Ramos (cell line): ENCODE measurements around the gene DNASE1.
"Not testable (repeated sequence)": the region's sequence is repeated elsewhere in the genome, so short reads cannot be mapped to it uniquely, and the experiment has no call there.

Source experiments
- in situ Hi-C: fragments of 300-500 bp; cut with MboI; formaldehyde crosslinking; loops from one replicate; pipeline ENCODE4 v1.14.3; 2022; ENCODE audit warnings: low sequenced_read_pairs; ENCODE audit not compliant: unreplicated experiment

DNASE1 gene, protein sequence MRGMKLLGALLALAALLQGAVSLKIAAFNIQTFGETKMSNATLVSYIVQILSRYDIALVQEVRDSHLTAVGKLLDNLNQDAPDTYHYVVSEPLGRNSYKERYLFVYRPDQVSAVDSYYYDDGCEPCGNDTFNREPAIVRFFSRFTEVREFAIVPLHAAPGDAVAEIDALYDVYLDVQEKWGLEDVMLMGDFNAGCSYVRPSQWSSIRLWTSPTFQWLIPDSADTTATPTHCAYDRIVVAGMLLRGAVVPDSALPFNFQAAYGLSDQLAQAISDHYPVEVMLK

DNA sequence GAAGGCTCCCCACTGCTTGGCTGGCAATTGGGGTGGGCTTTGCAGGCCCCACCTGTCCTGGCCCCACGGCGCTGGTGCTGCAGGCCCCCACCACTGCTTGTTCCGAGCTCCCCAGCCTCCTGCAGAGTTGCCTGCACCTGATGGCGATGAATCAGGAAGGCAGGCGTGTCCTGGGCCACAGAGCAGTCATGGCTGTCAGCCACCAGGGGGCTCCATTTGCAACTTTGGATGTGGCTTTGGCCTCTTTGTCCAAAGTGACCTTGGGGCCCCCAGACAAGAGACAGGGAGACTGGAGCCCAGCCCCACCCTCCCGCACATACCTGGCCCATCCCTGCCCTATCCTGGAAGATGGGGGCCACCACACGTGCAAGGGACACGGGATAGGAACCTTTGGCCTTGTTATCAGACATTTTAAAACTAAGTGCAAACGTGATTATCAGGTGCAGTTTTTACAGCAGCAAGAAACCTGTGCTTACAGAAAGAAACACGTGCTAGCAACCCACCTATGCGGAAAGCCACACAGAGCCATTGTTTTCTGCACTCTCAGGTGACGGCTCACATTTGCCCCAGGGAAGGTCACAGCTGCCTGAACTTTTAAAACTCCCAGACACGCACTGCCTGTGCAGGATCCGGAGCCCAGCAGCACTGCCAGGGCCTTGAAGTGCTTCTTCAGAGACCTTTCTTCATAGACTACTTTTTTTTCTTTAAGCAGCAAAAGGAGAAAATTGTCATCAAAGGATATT, at the start of gene DNASE1:
Gene DNASE1, plus strand, starts transcription at position 443 of the 743 bp plus-strand sequence. CDS start 683 bp downstream, outside the sequence.
- in situ Hi-C loops = no loop called here

DNA sequence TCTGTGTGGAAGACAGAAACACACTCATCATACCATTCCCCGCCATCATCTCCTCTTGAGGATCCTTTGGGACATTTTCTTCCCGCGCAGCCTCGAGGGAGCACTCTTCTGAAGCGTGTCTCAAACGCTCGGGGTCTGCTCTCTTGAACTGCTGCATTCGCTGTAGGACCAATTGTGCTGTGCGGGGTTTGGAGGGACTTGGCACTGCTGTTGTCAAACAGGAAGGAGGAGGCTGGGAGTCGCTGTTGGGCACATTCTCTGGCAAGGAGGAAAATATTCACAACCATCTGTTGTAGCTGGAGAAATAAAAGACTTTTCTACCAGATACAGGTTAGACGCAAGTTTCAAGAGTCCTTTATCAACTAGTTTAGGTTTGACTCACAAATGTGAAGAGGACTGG, 48.0 kb upstream of the DNASE1 start:
- in situ Hi-C loops = no loop called here

DNA sequence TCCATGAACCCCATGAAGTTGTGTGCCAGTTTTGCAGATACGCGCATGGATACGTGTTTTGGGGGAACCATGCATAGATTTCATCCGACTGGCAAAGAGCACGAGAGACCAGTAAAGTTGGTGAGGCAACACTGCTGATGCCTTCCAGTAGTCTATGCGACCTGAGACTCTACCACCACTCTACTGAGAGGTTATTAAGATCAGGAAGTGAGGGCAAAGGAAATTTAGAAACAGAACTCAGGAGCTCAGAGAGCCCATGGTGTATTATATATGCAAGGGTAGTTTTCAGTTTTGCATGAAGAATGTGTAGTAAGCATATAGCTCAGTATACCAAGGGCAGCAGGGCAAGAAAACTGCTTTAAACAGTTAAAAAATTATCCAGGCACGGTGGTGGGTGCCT, 47.3 kb upstream of the DNASE1 start:
- in situ Hi-C loops = no loop called here

DNA sequence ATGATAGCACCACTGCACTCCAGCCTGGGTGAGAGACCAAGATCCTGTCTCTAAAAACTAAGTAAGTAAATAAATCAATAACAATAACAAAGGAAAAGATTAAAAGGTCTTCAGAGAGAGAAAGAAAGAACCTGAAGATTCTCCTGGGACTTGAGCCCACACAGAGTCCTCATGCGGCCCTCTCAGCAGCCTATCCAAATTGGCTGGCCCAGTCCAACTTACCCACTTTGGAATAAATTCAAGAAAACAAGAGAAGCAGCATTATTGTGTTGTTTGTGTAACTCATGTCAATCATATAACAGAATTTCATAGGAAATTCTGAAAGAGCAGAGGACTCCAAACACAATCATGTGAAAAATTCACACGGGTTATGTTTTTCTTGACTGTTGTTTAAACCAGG, 46.9 kb upstream of the DNASE1 start:
- in situ Hi-C loops = no loop called here

DNA sequence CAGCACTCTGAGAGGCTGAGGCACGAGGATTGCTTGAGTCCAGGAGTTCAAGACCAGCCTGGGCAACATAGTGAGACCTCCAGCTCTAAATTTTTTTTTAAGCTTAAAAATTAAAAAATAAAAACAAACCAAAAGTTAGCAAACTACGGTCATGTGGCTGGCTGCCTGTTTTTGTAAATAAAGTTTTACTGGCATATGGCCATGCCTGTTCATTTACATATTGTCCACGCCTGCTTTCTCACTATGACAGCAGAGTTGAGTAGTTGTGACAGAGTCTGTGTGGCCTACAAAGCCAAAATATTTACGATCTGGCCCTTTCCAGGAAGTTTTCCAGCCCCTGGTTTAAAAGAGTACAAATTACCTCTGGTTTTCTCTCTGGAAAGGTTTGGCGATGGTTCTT, 46.4 kb upstream of the DNASE1 start:
- in situ Hi-C loops = no loop called here

DNA sequence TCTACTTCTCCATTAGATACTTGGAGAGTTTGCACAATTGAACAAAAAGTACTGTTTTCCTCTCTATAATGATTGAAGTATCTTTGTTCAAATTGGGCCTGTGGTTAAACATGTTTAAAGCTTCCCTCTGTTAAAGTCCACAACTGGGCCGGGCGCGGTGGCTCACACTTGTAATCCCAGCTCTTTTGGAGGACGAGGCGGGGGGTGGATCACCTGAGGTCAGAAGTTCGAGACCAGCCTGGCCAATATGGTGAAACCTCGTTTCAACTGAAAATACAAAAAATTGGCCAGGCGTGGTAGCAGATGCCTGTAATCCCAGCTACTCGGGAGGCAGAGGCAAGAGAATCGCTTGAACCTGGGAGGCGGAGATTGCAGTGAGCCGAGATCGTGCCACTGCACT, 45.5 kb upstream of the DNASE1 start:
- in situ Hi-C loops = not testable (repeated sequence)

DNA sequence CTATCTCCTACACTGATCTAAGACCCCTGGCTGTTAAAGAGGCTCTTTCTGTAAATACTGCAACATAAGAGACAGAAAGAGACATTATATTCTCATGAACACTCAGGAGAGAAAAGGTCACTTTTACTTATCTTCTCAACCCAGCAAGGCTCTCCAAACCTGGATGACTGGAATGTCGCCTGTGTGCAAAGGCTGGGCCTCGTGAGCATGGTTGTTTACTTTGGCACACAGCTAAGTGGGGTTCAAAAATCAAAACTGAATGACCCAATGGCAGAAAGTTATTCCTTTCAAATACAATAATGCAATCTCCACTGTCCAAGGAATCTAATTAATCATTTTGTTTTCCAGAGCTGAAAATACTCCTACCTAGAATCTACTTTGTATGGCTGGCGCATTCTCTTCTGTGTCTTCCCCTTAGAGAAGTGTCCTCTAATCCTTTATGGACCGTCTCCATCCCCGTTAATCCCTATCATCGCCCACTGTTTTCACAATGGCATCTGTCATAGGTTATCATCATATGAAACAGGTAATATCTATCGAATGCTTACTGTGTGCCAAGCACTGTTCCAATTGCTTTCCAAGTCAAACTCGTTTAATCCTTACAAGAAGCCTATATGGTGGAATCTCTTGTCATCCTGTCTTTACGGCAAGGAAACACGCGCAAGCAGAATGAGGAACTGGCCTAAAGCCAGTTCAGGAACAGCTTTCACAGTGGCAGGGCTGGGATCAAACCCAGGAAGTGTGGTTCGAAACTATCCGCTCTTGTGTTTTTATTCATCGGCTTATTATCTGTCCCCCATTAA, 44.4 kb upstream of the DNASE1 start:
- in situ Hi-C loops = no loop called here

DNA sequence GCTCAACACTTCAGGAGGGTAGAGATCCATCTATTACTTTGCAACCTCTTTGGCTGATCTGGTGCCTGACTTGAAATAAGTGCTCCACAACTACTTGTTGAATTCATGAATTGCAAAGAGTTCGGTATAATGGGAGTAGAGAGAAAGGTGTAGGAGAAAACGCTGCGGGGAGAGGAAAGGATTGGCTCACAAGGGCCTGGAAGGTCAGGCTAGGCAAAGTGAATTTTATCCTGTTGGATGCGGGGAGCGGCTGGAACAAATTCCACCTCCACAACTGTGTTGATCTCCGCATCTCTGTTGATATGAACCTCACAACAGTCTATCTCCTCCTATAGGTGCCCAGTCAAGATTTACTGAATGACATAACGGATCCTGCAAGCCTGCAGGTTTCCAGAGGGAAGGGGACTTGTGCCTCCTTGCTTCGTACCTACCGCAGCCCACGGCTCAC, 43.8 kb upstream of the DNASE1 start:
- in situ Hi-C loops = no loop called here

DNA sequence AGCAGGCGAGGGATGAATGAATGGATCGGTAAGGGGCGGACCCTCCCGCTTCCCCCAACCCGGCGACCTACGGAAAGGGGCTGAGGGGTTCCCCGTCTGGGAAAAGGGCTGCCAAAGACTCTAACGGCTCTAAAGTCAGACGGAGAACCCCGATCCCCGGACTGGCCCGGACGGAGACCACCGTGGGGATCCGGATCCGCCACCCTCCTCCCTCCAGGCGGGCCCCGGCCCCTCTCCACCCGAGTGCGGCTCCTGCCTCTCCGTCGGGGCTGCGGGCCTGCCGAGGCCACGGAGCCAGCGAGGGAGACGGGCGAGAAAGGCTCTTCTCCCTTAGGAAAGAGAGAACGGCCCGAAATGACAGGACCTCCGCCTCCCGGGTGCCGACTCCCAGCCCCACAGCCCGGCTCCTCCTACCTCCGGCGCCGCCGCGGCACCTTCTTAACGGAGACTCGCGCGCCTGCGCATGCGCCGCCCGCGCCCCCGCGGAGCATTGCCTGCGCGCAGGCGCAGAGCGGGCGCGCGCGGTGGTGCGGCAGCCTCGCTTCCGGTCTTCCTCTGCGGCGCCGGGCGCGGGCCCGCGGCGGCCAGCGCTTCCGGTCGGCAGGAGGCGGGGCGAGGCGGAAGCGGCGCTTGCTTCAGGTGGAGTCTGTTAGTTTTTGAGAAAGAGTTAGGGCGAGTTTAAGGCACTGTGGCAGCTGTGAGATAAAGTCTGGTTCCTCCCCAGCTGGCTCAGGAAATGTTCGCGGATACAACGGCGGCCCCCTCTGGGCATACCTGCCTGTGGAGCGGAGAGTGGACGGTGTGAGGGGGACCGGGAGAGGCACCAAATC, 43.1 kb upstream of the DNASE1 start, which contains the start of gene SLX4:
Gene SLX4, minus strand, starts transcription at position 461 of the 830 bp plus-strand sequence. CDS start 2,642 bp downstream, outside the sequence.
- in situ Hi-C loops = no loop called here

DNA sequence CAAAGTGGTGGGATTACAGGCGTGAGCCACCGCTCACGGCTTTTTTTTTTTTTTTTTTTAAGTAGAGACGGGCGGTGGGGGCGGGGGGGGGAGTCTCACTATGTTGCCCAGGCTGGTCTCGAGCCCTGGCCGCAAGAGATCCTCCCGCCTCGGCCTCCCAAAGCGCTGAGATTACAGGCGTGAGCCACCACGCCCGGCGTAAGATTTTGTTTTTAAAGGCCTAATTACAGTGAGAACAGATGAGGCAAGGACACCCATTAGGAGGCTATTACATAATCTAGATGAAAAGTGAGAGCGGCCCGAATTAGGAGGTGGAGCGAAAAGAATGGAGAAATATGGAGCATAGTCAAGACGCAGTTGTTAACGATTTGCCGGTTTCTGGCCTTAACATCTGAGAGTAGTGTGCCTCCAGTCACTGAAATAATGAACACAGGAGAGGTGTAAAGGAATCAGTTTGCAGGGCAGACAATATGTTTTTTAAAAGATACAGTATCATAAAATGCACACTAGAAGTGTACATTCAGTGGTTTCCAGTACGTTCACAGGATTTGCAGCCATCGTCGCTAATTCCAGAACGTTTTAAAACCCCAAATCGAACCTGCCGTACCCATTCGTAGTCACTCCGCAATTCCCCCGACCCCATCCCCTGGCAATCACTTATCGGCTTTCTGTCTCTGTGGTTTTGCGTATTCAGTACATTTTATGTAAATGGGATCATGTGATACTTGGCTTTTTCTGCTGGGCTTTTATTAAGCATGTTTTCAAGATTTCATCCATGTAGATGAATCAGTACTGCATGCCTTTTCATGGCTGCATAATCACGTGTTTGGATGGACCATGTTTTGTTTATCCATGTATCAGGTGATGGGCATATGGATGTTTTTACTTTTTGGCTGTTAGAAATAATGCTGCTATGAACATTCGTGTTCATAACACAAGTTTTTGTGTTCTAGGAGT, 41.7 kb upstream of the DNASE1 start:
- in situ Hi-C loops = no loop called here

DNA sequence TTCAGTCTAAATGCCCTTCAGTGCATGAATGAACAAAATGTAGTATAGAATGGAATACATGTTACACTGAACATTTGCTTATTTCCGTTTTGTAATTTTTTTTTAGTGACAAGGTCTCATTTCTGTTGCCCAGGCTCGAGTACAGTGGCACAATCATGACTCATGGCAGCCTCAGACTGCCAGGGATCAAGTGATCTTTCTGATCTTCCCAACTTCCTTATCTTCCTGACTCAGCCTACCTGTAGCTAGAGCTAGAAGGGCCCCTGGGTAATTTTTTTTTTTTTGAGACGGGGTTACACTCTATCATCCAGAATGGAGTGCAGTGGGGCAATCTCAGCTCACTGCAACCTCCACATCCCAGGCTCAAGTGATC, 35.7 kb upstream of the DNASE1 start:
- in situ Hi-C loops = no loop called here

DNA sequence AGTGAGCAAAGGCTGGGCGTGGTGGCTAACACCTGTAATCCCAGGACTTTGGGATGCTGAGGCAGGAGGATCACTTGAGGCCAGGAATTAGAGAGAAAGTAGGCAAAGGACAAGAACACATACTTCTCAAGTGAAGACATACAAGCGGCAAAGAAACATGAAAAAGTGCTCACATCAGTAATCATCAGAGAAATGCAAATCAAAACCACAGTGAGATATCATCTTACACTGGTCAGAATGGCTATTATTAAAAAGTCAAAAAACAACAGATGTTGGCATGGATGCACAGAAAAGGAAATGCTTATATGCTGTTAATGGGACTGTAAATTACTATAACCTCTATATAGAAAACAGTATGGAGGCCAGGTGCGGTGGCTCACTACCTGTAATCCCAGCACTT, 30.8 kb upstream of the DNASE1 start:
- in situ Hi-C loops = no loop called here

DNA sequence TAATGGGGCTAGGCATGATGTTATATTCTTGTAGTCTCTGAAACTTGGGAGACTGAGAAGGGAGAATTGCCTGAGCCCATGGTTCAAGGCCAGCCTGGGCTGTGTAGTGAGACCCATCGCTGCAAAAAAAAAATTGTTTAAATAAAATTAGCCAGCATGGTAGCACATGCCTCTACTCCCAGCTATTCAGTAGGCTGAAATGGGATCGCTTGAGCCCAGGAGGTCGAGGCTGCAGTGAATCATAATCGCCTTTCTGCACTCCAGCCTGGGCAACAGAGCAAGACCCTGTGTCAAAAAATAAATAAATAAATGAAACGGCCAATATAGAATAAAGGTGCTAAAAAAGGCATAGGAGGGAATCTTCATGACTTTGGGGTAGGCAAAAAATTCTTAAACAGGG, 29.2 kb upstream of the DNASE1 start:
- in situ Hi-C loops = no loop called here

DNA sequence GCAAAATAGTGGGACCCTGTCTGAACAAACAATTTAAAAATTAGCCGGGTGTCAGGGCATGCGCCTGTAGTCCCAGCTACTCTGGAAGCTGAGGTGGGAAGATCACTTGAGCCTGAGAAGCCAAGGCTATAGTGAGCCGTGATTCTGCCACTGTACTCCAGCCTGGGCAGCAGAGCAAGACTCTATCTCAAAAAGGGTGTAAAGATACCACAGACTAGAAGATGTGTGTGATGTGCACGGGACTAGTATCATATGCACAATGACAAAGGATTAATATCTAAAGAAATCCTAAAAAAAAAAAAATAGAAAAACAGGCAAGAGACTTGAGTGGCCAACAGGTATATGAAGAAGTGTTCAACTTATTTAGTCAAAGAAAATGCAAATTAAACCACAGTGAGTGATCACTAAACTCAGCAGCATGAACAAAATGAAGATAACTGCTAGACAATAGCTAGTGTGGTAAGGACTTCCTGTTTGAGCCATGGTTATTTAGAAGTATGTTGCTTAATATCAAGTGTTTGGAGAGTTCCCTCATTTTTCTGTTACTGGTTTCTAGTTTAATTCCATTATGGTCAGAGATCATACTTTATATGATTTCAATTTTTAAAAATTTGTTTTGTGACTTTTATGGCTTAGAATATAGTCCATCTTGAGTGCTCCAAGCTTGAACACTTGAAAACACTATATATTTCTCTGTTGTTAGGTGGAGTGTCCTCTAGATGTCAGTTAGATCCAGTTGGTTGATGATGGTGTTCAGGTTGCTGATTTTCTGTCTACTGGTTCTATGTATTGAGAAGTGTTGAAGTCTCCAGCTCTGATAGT, 28.4 kb upstream of the DNASE1 start:
- in situ Hi-C loops = no loop called here

DNA sequence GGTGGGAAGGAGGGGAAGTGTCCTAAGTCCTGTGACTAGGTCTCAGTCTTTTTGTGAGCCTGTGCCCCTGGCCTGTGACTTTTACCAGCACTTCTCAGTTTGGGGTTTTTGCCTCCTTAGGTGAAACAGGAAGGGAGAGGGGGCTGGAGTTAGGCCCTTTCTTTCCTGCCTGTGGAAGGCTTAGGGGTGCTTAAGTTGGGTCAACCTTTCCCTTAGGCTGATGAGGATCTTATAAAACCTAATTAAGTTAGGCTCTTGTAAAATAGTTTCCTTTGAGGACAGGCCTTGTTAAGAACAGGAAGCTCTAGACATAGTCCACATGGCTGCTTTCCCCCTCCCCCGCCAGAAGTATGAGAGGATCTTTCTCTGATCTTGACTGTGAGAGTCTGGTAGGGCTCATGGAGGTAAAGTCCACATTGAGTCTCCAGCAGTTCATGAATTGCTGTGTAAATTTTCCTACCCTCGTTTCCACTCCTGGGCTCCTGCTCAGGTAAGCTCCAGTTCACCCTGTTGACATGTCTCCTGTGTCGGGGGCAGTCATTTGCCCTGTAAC, 17.0 kb upstream of the DNASE1 start:
- in situ Hi-C loops = no loop called here

DNA sequence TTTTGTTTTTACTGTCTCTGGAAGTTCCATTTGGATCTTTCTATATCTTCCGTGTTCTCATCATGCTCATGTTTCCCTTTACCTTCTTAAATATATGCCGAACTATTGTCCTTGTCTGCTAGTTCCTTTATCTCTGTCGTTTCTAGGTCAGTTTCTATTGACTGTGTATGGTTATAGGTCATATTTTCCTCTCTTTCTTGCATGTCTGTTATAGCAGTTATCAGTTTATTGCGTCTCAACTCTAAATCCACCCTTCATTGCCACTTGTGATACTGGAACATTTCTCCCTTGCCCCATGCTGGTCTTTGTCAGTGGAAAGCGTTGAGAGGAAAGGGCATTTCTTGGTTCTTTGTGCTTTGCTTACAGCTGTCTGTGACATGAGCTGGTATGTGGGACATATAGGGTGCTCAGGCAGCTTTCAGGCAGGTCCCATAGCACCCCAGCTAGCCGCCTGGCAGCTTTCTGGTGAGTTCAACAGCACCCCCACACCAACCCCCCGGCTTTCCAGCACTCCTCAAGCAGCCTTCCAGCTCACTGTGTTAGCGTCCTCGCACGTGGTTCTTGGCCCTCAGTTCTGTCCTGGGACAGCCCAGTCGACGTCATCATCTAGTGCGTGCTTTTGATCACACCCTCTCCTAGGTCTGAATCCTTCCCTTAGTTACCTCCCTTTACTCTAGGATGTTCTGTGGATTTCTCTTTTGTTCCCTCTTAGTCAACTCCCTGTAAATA, 15.4 kb upstream of the DNASE1 start:
- in situ Hi-C loops = no loop called here

DNA sequence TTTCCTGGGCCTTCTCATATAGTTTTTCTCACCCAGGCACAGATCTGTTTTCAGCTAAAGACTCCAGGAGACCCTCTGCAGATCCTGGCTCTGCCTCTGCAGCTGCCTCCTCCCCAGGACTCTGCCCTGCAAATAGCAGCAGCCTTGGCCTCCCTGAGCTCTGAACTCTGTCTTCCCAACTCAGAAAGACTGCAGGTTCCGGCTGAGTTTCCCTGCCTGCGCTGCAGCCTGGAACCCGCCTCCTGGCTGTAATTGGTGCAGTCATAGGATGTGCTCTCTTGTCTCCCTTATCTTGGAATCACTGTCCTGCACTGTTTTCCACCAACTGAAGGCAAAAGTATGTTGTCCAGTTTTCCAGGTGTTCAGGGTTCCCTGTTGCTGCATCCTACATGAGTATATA, 14.3 kb upstream of the DNASE1 start:
- in situ Hi-C loops = no loop called here
